HG02610 (cell line): ENCODE measurements around the gene IGFL3.
"Not testable (repeated sequence)": the region's sequence is repeated elsewhere in the genome, so short reads cannot be mapped to it uniquely, and the experiment has no call there.

Source experiments
- ATAC-seq: cut with Tn5 transposase; IDR thresholded peaks from one replicate; pipeline ENCODE4 v1.9.1; 2021; ENCODE audit warnings: mild to moderate bottlenecking, moderate library complexity; ENCODE audit not compliant: unreplicated experiment

IGFL3 gene

GRCh38 chr19:46124638-46125115 is at the start of gene IGFL3:
TSS of gene IGFL3 (minus strand) at chr19:46124688. CDS start at chr19:46124649, 39 bp downstream.
- ATAC-seq = no peak

GRCh38 chr19:46173886-46174480 is 49.5 kb upstream of the IGFL3 start:
- no peak for ATAC-seq

GRCh38 chr19:46162731-46163130 is 38.2 kb upstream of the IGFL3 start:
- no peak for ATAC-seq

- not testable (repeated sequence) for ATAC-seq
Measured at GRCh38 chr19:46161642-46162257, 37.3 kb upstream of the IGFL3 start.

GRCh38 chr19:46160233-46160775 is 35.8 kb upstream of the IGFL3 start:
- no peak for ATAC-seq

GRCh38 chr19:46159418-46160232 is 35.1 kb upstream of the IGFL3 start:
- no peak for ATAC-seq

GRCh38 chr19:46155237-46155636 is 30.7 kb upstream of the IGFL3 start:
- no peak for ATAC-seq

GRCh38 chr19:46150606-46151005 is 26.1 kb upstream of the IGFL3 start:
- ATAC-seq = no peak

GRCh38 chr19:46147791-46148288 is 23.4 kb upstream of the IGFL3 start, which contains the start of gene IGFL2:
TSS of gene IGFL2 (plus strand) at chr19:46148238. CDS start at chr19:46148279, 41 bp downstream.
- no peak for ATAC-seq

- ATAC-seq = no peak
Measured at GRCh38 chr19:46147166-46147740, 22.8 kb upstream of the IGFL3 start.

GRCh38 chr19:46144756-46145155 is 20.3 kb upstream of the IGFL3 start:
- ATAC-seq = no peak

- ATAC-seq = no peak
Measured at GRCh38 chr19:46142294-46142693, 17.8 kb upstream of the IGFL3 start.

- ATAC-seq = no peak
Measured at GRCh38 chr19:46141421-46141820, 16.9 kb upstream of the IGFL3 start.

GRCh38 chr19:46137915-46138473 is 13.5 kb upstream of the IGFL3 start:
- ATAC-seq = no peak

- no peak for ATAC-seq
Measured at GRCh38 chr19:46134527-46134926, 10.0 kb upstream of the IGFL3 start.

- ATAC-seq = no peak
Measured at GRCh38 chr19:46133777-46134241, 9.3 kb upstream of the IGFL3 start.

- no peak for ATAC-seq
Measured at GRCh38 chr19:46133101-46133627, 8.7 kb upstream of the IGFL3 start.

- ATAC-seq = no peak
Measured at GRCh38 chr19:46132508-46133100, 8.1 kb upstream of the IGFL3 start.

GRCh38 chr19:46131485-46132143 is 7.1 kb upstream of the IGFL3 start:
- ATAC-seq = no peak
